ENCODE data around the gene DCST2. TPM values are rescaled to one million over a fixed set of nuclear protein-coding genes. Genes with fewer than 3 reads are reported as not detected.
A peak's percentile ranks its signal among the peaks of the same experiment; 100 is the strongest.

The DCST2 gene
- total and polyA plus RNA-seq, 10 of the 15 experiments (the other 5 are each of a cell fraction or from before 2014, with no cell fraction given) = 0.33 to 0.41 (median 0.36) TPM; not detected in 7

- no peak for TF ChIP-seq E2F8 (IDR thresholded peaks at IDR 0.05; ENCODE audit: low read depth, partially characterized antibody)
- TF ChIP-seq, protein P1, sequence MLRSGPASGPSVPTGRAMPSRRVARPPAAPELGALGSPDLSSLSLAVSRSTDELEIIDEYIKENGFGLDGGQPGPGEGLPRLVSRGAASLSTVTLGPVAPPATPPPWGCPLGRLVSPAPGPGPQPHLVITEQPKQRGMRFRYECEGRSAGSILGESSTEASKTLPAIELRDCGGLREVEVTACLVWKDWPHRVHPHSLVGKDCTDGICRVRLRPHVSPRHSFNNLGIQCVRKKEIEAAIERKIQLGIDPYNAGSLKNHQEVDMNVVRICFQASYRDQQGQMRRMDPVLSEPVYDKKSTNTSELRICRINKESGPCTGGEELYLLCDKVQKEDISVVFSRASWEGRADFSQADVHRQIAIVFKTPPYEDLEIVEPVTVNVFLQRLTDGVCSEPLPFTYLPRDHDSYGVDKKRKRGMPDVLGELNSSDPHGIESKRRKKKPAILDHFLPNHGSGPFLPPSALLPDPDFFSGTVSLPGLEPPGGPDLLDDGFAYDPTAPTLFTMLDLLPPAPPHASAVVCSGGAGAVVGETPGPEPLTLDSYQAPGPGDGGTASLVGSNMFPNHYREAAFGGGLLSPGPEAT (IDR thresholded peaks at IDR 0.05; ENCODE audit: low read depth) = peak; percentile 57
- no peak for TF ChIP-seq USF1 (IDR thresholded peaks at IDR 0.05; ENCODE audit: borderline replicate concordance, extremely low read length, insufficient read depth, low read depth, low read length)
- 0 out of 4 replicates have a peak, but pooled peaks of 1 of the 2 experiments have one; percentile 5 for TF ChIP-seq BHLHE40 (IDR thresholded peaks at IDR 0.05; ENCODE audit: borderline replicate concordance in 1 of 2, low read depth in 2 of 2, low read length in 1 of 2)
- TF ChIP-seq, protein P2, sequence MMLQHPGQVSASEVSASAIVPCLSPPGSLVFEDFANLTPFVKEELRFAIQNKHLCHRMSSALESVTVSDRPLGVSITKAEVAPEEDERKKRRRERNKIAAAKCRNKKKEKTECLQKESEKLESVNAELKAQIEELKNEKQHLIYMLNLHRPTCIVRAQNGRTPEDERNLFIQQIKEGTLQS (IDR thresholded peaks at IDR 0.05; ENCODE audit: borderline replicate concordance, extremely low read depth, low read depth, low read length) = no peak
- TF ChIP-seq HDGF (IDR thresholded peaks at IDR 0.05) = no peak
- no peak for TF ChIP-seq CBX5 (IDR thresholded peaks at IDR 0.05; ENCODE audit: low read depth)
- TF ChIP-seq POLR2AphosphoS2 (IDR thresholded peaks at IDR 0.05; ENCODE audit: low read depth, low read length) = 0 out of 2 replicates have a peak, but pooled peaks have one; percentile 62
- no peak for TF ChIP-seq EZH2 (IDR thresholded peaks at IDR 0.05; ENCODE audit: borderline replicate concordance, control insufficient read depth, low read depth, low read length)
- no peak for TF ChIP-seq CEBPZ (IDR thresholded peaks at IDR 0.05; ENCODE audit: low read depth, low read length)
- no peak for TF ChIP-seq ATF2 (IDR thresholded peaks at IDR 0.05; ENCODE audit: low read length)
- TF ChIP-seq PRDM15 (CRISPR knock-in tag; IDR thresholded peaks at IDR 0.05) = no peak
- no peak for TF ChIP-seq RAD51 (IDR thresholded peaks at IDR 0.05)
These were observed 30.0 kb upstream of the DCST2 start, which contains the start of gene EFNA4 (continued) for GRCh38 chr1:155063550-155064110.
